Measurements from ENCODE around the gene POLD2.

Gene POLD2

GRCh38 chr7:44079331-44080021, 43.9 kb downstream of the POLD2 start:
- DNase-seq = no peak

GRCh38 chr7:44078521-44078920, 44.8 kb downstream of the POLD2 start:
- DNase-seq = no peak

GRCh38 chr7:44077681-44078091, 45.7 kb downstream of the POLD2 start:
- no peak for DNase-seq

GRCh38 chr7:44077061-44077460, 46.3 kb downstream of the POLD2 start:
- no peak for DNase-seq

- no peak for DNase-seq
These were observed 47.0 kb downstream of the POLD2 start for GRCh38 chr7:44076101-44076895.

- DNase-seq = no peak
These were observed 47.9 kb downstream of the POLD2 start for GRCh38 chr7:44075296-44076075.

GRCh38 chr7:44074349-44074695, 49.0 kb downstream of the POLD2 start:
- no peak for DNase-seq

GRCh38 chr7:44073664-44074348, 49.5 kb downstream of the POLD2 start:
- DNase-seq = no peak

- DNase-seq = peak; percentile 10
These were observed 50.8 kb downstream of the POLD2 start for GRCh38 chr7:44072364-44073231.

- DNase-seq = no peak
These were observed 51.5 kb downstream of the POLD2 start for GRCh38 chr7:44071726-44072363.

GRCh38 chr7:44068054-44068453, 55.3 kb downstream of the POLD2 start:
- peak; percentile 32 for DNase-seq

GRCh38 chr7:44067064-44067951, 56.0 kb downstream of the POLD2 start:
- no peak for DNase-seq

GRCh38 chr7:44066494-44067063, 56.8 kb downstream of the POLD2 start:
- no peak for DNase-seq

GRCh38 chr7:44066111-44066460, 57.3 kb downstream of the POLD2 start:
- no peak for DNase-seq

GRCh38 chr7:44065431-44066110, 57.8 kb downstream of the POLD2 start, which contains the start of gene PGAM2:
PGAM2 (minus strand) TSS chr7:44065567; CDS start chr7:44065529, 38 bp downstream.
- peak; percentile 5 for DNase-seq

GRCh38 chr7:44064791-44065430, 58.4 kb downstream of the POLD2 start:
- DNase-seq = no peak

All from NCI-H510A (cell line).